ENCODE data around the gene NOXO1. TPM values are rescaled to one million over a fixed set of nuclear protein-coding genes. Genes with fewer than 3 reads are reported as not detected.

Gene NOXO1
- total and polyA plus RNA-seq, 9 of the 15 experiments (the other 6 are each of a cell fraction or from before 2014, with no cell fraction given) = not detected

DNA sequence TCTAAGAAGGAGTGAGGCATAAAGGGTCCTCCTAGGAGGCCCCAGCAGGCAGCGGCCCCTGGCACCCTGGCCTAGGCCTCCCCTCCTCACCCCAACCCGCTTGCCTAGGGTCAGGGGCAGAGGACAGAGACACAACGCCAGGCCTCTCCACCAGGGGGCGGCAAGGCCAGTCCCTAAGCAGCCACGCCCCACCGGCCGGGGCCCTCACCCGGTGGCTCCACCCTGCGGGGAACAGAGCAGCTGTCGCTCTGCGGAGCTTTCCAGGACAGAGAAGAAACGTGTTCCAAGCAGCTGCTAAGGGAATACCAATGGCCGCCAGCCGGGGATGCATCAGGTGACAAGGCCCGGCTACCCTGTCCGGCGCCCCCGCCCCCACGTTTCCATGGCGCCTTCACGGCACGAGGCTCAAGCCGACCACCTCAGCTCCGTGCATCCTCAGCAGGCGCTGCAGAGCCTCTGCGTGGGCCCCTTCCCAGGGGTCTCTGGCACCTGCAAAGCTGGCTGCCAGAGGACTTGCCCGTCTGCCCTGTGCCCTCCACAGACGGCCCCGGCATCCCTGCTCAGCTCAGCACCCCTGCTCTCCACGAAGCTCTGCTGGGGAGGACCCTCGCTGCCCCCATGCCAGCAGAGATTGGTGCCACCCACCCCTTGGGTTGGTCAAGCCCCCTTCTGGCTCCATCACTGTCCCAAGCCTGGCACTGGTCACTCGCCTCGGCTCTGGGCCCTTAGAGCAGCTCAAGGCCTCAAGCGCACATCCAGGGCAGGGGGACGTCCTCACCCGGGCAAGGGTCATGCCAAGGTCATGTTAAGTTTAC lies 22.8 kb upstream of the NOXO1 start (continued):
- TF ChIP-seq TCF7 (IDR thresholded peaks at IDR 0.05; ENCODE audit: borderline replicate concordance) (peak; percentile 59; the same call in 1 of the 2 replicates), KLF13 (tag; IDR thresholded peaks at IDR 0.05; ENCODE audit: borderline replicate concordance, low read depth) (peak; percentile 99), ZNF282 (CRISPR knock-in tag; IDR thresholded peaks at IDR 0.05) (no peak), HMGN3 (IDR thresholded peaks at IDR 0.05; ENCODE audit: borderline replicate concordance, extremely low read depth, insufficient read length, low read depth, low read length) (peak; percentile 91), CHD1 (IDR thresholded peaks at IDR 0.05; ENCODE audit: low read length) (no peak), MAZ (CRISPR knock-in tag; conservative IDR thresholded peaks at IDR 0.05 in 1 of 2, IDR thresholded peaks at IDR 0.05 in 1 of 2) (peak; percentile 66 to 87), RBBP5 (IDR thresholded peaks at IDR 0.05; ENCODE audit: borderline replicate concordance, insufficient read depth, low read length, poor library complexity, severe bottlenecking) (peak; percentile 29), ZNF384 (IDR thresholded peaks at IDR 0.05; ENCODE audit: low read depth, low read length) (0 out of 2 replicates have a peak, but pooled peaks have one; percentile 35), ZNF274 (IDR thresholded peaks at IDR 0.05; ENCODE audit: borderline replicate concordance, low read depth, low read length) (no peak), MYC (IDR thresholded peaks at IDR 0.05; ENCODE audit: low read depth, low read length) (peak; percentile 95), MYC (CRISPR knock-in tag; IDR thresholded peaks at IDR 0.05; ENCODE audit: borderline replicate concordance, low read depth) (no peak), KLF1 (tag; IDR thresholded peaks at IDR 0.05) (peak; percentile 57; the same call in 1 of the 2 replicates), CREB1 (IDR thresholded peaks at IDR 0.05) (peak; percentile 33; the same call in 1 of the 2 replicates), CREB1 (CRISPR knock-in tag; IDR thresholded peaks at IDR 0.05) (no peak; the same call in none of the 2 replicates), RAD21 (CRISPR knock-in tag; conservative IDR thresholded peaks at IDR 0.05 in 1 of 2, IDR thresholded peaks at IDR 0.05 in 1 of 2) (peak; percentile 61 to 73)
- TF ChIP-seq, protein P1, sequence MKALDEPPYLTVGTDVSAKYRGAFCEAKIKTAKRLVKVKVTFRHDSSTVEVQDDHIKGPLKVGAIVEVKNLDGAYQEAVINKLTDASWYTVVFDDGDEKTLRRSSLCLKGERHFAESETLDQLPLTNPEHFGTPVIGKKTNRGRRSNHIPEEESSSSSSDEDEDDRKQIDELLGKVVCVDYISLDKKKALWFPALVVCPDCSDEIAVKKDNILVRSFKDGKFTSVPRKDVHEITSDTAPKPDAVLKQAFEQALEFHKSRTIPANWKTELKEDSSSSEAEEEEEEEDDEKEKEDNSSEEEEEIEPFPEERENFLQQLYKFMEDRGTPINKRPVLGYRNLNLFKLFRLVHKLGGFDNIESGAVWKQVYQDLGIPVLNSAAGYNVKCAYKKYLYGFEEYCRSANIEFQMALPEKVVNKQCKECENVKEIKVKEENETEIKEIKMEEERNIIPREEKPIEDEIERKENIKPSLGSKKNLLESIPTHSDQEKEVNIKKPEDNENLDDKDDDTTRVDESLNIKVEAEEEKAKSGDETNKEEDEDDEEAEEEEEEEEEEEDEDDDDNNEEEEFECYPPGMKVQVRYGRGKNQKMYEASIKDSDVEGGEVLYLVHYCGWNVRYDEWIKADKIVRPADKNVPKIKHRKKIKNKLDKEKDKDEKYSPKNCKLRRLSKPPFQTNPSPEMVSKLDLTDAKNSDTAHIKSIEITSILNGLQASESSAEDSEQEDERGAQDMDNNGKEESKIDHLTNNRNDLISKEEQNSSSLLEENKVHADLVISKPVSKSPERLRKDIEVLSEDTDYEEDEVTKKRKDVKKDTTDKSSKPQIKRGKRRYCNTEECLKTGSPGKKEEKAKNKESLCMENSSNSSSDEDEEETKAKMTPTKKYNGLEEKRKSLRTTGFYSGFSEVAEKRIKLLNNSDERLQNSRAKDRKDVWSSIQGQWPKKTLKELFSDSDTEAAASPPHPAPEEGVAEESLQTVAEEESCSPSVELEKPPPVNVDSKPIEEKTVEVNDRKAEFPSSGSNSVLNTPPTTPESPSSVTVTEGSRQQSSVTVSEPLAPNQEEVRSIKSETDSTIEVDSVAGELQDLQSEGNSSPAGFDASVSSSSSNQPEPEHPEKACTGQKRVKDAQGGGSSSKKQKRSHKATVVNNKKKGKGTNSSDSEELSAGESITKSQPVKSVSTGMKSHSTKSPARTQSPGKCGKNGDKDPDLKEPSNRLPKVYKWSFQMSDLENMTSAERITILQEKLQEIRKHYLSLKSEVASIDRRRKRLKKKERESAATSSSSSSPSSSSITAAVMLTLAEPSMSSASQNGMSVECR (CRISPR knock-in tag; IDR thresholded peaks at IDR 0.05) = peak; percentile 96
- TF ChIP-seq, protein P2, sequence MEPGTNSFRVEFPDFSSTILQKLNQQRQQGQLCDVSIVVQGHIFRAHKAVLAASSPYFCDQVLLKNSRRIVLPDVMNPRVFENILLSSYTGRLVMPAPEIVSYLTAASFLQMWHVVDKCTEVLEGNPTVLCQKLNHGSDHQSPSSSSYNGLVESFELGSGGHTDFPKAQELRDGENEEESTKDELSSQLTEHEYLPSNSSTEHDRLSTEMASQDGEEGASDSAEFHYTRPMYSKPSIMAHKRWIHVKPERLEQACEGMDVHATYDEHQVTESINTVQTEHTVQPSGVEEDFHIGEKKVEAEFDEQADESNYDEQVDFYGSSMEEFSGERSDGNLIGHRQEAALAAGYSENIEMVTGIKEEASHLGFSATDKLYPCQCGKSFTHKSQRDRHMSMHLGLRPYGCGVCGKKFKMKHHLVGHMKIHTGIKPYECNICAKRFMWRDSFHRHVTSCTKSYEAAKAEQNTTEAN (CRISPR knock-in tag; IDR thresholded peaks at IDR 0.05) = 0 out of 2 replicates have a peak, but pooled peaks have one; percentile 21
- TF ChIP-seq, protein P3, sequence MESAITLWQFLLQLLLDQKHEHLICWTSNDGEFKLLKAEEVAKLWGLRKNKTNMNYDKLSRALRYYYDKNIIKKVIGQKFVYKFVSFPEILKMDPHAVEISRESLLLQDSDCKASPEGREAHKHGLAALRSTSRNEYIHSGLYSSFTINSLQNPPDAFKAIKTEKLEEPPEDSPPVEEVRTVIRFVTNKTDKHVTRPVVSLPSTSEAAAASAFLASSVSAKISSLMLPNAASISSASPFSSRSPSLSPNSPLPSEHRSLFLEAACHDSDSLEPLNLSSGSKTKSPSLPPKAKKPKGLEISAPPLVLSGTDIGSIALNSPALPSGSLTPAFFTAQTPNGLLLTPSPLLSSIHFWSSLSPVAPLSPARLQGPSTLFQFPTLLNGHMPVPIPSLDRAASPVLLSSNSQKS (CRISPR knock-in tag; IDR thresholded peaks at IDR 0.05) = no peak
- TF ChIP-seq, protein P4, sequence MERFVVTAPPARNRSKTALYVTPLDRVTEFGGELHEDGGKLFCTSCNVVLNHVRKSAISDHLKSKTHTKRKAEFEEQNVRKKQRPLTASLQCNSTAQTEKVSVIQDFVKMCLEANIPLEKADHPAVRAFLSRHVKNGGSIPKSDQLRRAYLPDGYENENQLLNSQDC (CRISPR knock-in tag; IDR thresholded peaks at IDR 0.05) = no peak

Measured in K562 (cell line).